ENCODE results near the gene NSFL1C. TPM values are rescaled to one million over a fixed set of nuclear protein-coding genes. Genes with fewer than 3 reads are reported as not detected.

The NSFL1C gene
- total and polyA plus RNA-seq, 2 of the 4 experiments (the other 2 are of a cell fraction): 33.0 to 40.3 TPM

DNA sequence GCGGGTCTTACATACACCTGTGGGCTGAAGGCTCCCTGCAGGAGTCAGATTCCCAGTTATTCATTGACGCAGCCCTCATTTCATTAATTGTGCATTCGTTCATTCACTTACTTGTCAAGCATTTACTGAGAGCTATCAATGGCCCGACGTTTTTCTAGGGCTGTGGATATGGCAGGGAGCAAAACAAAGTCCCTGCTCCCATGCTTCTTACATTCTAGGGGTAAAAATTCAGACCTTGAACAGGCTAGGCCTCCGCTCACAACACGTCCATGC is 369 bp upstream of the NSFL1C start:
- Histone ChIP-seq H3K36me3 (ENCODE audit: control insufficient read depth, insufficient read depth, low read length) (peaks cover 9% of the 10 kb centered on the region; the same call in 1 of the 2 replicates), H2AK5ac (ENCODE audit: low read depth, low read length) (peak overlapping the region; percentile 24; the same call in 1 of the 2 replicates), H3K18ac (ENCODE audit: low read depth, low read length) (no peak overlapping the region), H3K4ac (ENCODE audit: low read depth, low read length) (no peak overlapping the region), H3K14ac (replicated peaks; ENCODE audit: low read depth, low read length) (no peak overlapping the region), H2BK120ac (ENCODE audit: low read depth, low read length) (no peak overlapping the region), H3K9ac (ENCODE audit: low read depth, low read length) (no peak overlapping the region), H3K79me1 (ENCODE audit: low read depth in 1 of 2, low read length in 2 of 2) (peaks cover 25 to 43% of the 10 kb centered on the region in 2 experiments), H3K23ac (ENCODE audit: low read depth, low read length) (no peak overlapping the region), H4K20me1 (ENCODE audit: insufficient read depth, low read length) (peaks cover 31% of the 10 kb centered on the region), H3K9me1 (ENCODE audit: insufficient read depth, low read length) (peaks cover 14% of the 10 kb centered on the region), H2BK20ac (ENCODE audit: low read depth, low read length) (no peak overlapping the region), H2AFZ (replicated peaks; ENCODE audit: low read length, poor library complexity) (peak overlapping the region; percentile 47), H3K27ac (ENCODE audit: insufficient read depth, low read length) (no peak overlapping the region), H3K4me2 (ENCODE audit: low read depth, low read length) (peak overlapping the region; percentile 45; the same call in 1 of the 2 replicates), H3K4me3 (ENCODE audit: insufficient read depth, low read depth, low read length) (no peak overlapping the region), H3K56ac (ENCODE audit: extremely low read depth, insufficient read depth, low read length) (no peak overlapping the region), H3K27me3 (ENCODE audit: control insufficient read depth, insufficient read depth, low read length) (peaks cover 2% of the 10 kb centered on the region; the same call in 1 of the 2 replicates), H3K9me3 (ENCODE audit: control insufficient read depth, insufficient read depth, low read length) (no peaks in the 10 kb centered on the region), H4K5ac (ENCODE audit: low read depth, low read length) (no peak overlapping the region), H2AK9ac (replicated peaks; ENCODE audit: low read depth, low read length, poor library complexity) (no peak overlapping the region), H3K4me1 (ENCODE audit: control insufficient read depth, insufficient read depth, low read length) (peaks cover 12% of the 10 kb centered on the region), H4K91ac (ENCODE audit: insufficient read depth, low read depth, low read length) (no peak overlapping the region), H2BK15ac (ENCODE audit: low read depth, low read length) (no peak overlapping the region), H4K8ac (ENCODE audit: low read depth in 2 of 2, low read length in 2 of 2) (no peak overlapping the region), H2BK5ac (ENCODE audit: low read depth, low read length, poor library complexity, severe bottlenecking) (no peak overlapping the region)
- ATAC-seq (ENCODE audit: low read depth) (no peak), DNase-seq (no peak)
- POLR2A ChIA-PET (ENCODE audit: unreplicated experiment): interaction anchor here (0.7 kb wide), 1 partner anchor 1122 kb away, joined by 3 read pairs; no protein-coding TSS in a partner anchor
- TF ChIP-seq RCOR1 (IDR thresholded peaks at IDR 0.05; ENCODE audit: insufficient replicate concordance, low read length): no peak
- no peak for TF ChIP-seq RFX5 (IDR thresholded peaks at IDR 0.05; ENCODE audit: low read depth, low read length)
- TF ChIP-seq SMC3 (IDR thresholded peaks at IDR 0.05; ENCODE audit: low read depth, low read length): no peak
- TF ChIP-seq MAFK (IDR thresholded peaks at IDR 0.05; ENCODE audit: low read depth, low read length): no peak
- no peak for TF ChIP-seq MAZ (IDR thresholded peaks at IDR 0.05; ENCODE audit: borderline replicate concordance, low read depth, low read length)
- TF ChIP-seq ELK1 (IDR thresholded peaks at IDR 0.05; ENCODE audit: borderline replicate concordance, low read depth, low read length): no peak
- TF ChIP-seq POLR2A (IDR thresholded peaks at IDR 0.05; ENCODE audit: low read depth, low read length): no peak
- no peak for TF ChIP-seq BHLHE40 (IDR thresholded peaks at IDR 0.05; ENCODE audit: low read depth, low read length)
- no peak for TF ChIP-seq MXI1 (IDR thresholded peaks at IDR 0.05; ENCODE audit: borderline replicate concordance, low read depth, low read length)
- no peak for TF ChIP-seq RAD21 (IDR thresholded peaks at IDR 0.05; ENCODE audit: low read length)
- TF ChIP-seq USF2 (IDR thresholded peaks at IDR 0.05; ENCODE audit: low read depth, low read length): no peak
- no peak for TF ChIP-seq CHD1 (IDR thresholded peaks at IDR 0.05; ENCODE audit: low read depth, low read length)
- no peak for TF ChIP-seq CEBPB (IDR thresholded peaks at IDR 0.05; ENCODE audit: low read depth, low read length)
- TF ChIP-seq CTCF (conservative IDR thresholded peaks at IDR 0.05; ENCODE audit: low read depth, low read length): no peak
- no peak for TF ChIP-seq NFE2L2 (IDR thresholded peaks at IDR 0.05; ENCODE audit: low read depth, low read length)
- no peak for TF ChIP-seq FOS (IDR thresholded peaks at IDR 0.05; ENCODE audit: low read depth, low read length)
- CTCF ChIA-PET: interaction anchor here (0.7 to 1.5 kb wide), 5 partner anchors 24 to 254 kb away, joined by 3 to 11 read pairs (median 4); partner anchors contain the start of gene SIRPB2
- WGBS, 2 experiments (ENCODE audit: extremely low coverage in 2 of 2, insufficient read length in 1 of 2): 11% methylated on average over 2 of the region's 7 CpGs; no CpG with 5 or more reads in 1 of the 2 experiments
- BruUV-seq (replicated peaks): no TSS peak
- in situ Hi-C loops (cut with MboI; ENCODE audit: low sequenced_read_pairs): no loop called here
- dilution Hi-C loops (cut with HindIII; ENCODE audit: low sequenced_read_pairs, unreplicated experiment): no loop called here
- intact Hi-C loops (cut with micrococcal nuclease): no loop called here
